ENCODE results near the gene IGLON5.

IGLON5 gene

GRCh38 chr19:51364200-51365106, 53.0 kb downstream of the IGLON5 start:
- no peak for TF ChIP-seq CTCF (IDR thresholded peaks at IDR 0.05; ENCODE audit: insufficient read depth, low read depth, low read length, missing control alignments)
- H3K4me3 ChIP-seq (ENCODE audit: low read depth, low read length): no peak overlapping the region
- no peak for DNase-seq (ENCODE audit: low read depth)

- peak overlapping the region; percentile 93 for H3K4me3 ChIP-seq (ENCODE audit: low read depth, low read length)
- DNase-seq (ENCODE audit: low read depth): peak; percentile 36
- TF ChIP-seq CTCF (IDR thresholded peaks at IDR 0.05; ENCODE audit: insufficient read depth, low read depth, low read length, missing control alignments): no peak
These were observed 53.9 kb downstream of the IGLON5 start for GRCh38 chr19:51365211-51365964.

- no peak for TF ChIP-seq CTCF (IDR thresholded peaks at IDR 0.05; ENCODE audit: insufficient read depth, low read depth, low read length, missing control alignments)
These were observed 54.5 kb downstream of the IGLON5 start, which contains the start of gene ETFB for GRCh38 chr19:51365965-51366388. Gene ETFB (minus strand): TSS chr19:51366388. CDS start chr19:51366326, 62 bp downstream.

GRCh38 chr19:51366389-51367254, 55.2 kb downstream of the IGLON5 start:
- peak; percentile 98 for DNase-seq (ENCODE audit: low read depth)
- TF ChIP-seq CTCF (IDR thresholded peaks at IDR 0.05; ENCODE audit: insufficient read depth, low read depth, low read length, missing control alignments): no peak
- peak overlapping the region; percentile 93 for H3K4me3 ChIP-seq (ENCODE audit: low read depth, low read length)

More at GRCh38 chr19:51365965-51366388, 54.5 kb downstream of the IGLON5 start, which contains the start of gene ETFB:
- DNase-seq (ENCODE audit: low read depth): no peak
- H3K4me3 ChIP-seq (ENCODE audit: low read depth, low read length): peak within 1 kb of the TSS; percentile 93

- TF ChIP-seq CTCF (IDR thresholded peaks at IDR 0.05; ENCODE audit: insufficient read depth, low read depth, low read length, missing control alignments): no peak
- peak overlapping the region; percentile 93 for H3K4me3 ChIP-seq (ENCODE audit: low read depth, low read length)
- no peak for DNase-seq (ENCODE audit: low read depth)
These were observed 55.8 kb downstream of the IGLON5 start for GRCh38 chr19:51367255-51367564.
